SU-DHL-6 (cell line): ENCODE results near the gene BIRC2.

Source experiments
- H2AFZ ChIP-seq: fragments of 200-600 bp; sonication (generic); 2 replicates; pipeline ENCODE4 v1.6.1; 2014; ENCODE audit warnings: low read depth, mild to moderate bottlenecking, moderate library complexity, mixed read lengths, antibody characterized with exemption, low read length; ENCODE audit not compliant: severe bottlenecking
- H3F3A ChIP-seq: fragments of 200-600 bp; shearing (Covaris generic); 2 replicates; pipeline ENCODE4 v1.6.0; 2016; ENCODE audit warnings: antibody characterized with exemption, mild to moderate bottlenecking; ENCODE audit not compliant: insufficient read depth
- H3K27ac ChIP-seq: fragments of 200-600 bp; sonication (generic); 2 replicates; pipeline ENCODE4 v1.5.1; 2016; ENCODE audit warnings: low read depth, mild to moderate bottlenecking, low read length, moderate library complexity, mixed read lengths
- H3K27me3 ChIP-seq: fragments of 200-600 bp; sonication (generic), shearing (Covaris generic); 2 replicates; pipeline ENCODE4 v1.6.0; 2014; ENCODE audit warnings: mild to moderate bottlenecking, low read length
- H3K36me3 ChIP-seq: fragments of 200-600 bp; sonication (generic); 2 replicates; pipeline ENCODE4 v1.6.1; 2014; ENCODE audit warnings: mild to moderate bottlenecking, low read length, mixed read lengths
- H3K4me2 ChIP-seq: fragments of 300-600, 200-600 bp; shearing (Covaris generic), sonication (generic); 2 replicates; pipeline ENCODE4 v1.6.0; 2014; ENCODE audit warnings: low read length, low read depth, mild to moderate bottlenecking; ENCODE audit not compliant: poor library complexity, severe bottlenecking
- H3K4me3 ChIP-seq: fragments of 200-600 bp; sonication (generic); 2 replicates; pipeline ENCODE4 v1.5.1; 2014; ENCODE audit warnings: antibody characterized with exemption, low read length, mild to moderate bottlenecking, mixed read lengths; ENCODE audit not compliant: insufficient read depth, poor library complexity, severe bottlenecking
- H3K79me2 ChIP-seq: fragments of 200-600 bp; sonication (generic); 2 replicates; pipeline ENCODE4 v1.6.1; 2014; ENCODE audit warnings: mild to moderate bottlenecking, low read length, moderate library complexity; ENCODE audit not compliant: insufficient read depth
- H3K9ac ChIP-seq: fragments of 200-600 bp; sonication (generic); 2 replicates; pipeline ENCODE4 v1.7.0; 2014; ENCODE audit warnings: mild to moderate bottlenecking, low read length
- H3K9me2 ChIP-seq: fragments of 200-600 bp; sonication (generic); replicated peaks from 2 replicates; pipeline ENCODE4 v1.6.1; 2014; ENCODE audit warnings: low read length; ENCODE audit not compliant: insufficient read depth
- H3K9me3 ChIP-seq: fragments of 200-600 bp; sonication (generic); 2 replicates; pipeline ENCODE4 v1.6.1; 2014; ENCODE audit warnings: low read length, mixed read lengths; ENCODE audit not compliant: insufficient read depth
- H4K20me1 ChIP-seq: fragments of 200-600 bp; sonication (generic); 2 replicates; pipeline ENCODE4 v1.6.1; 2014; ENCODE audit warnings: low read depth, mild to moderate bottlenecking, antibody characterized with exemption, low read length, moderate library complexity, mixed read lengths
- CTCF ChIP-seq: fragments of 200-600 bp; sonication (generic); IDR thresholded peaks from one replicate; pipeline ENCODE4 v1.5.1; 2017; ENCODE audit warnings: antibody characterized with exemption, mild to moderate bottlenecking, low read length, moderate library complexity; ENCODE audit not compliant: insufficient read depth, poor library complexity, severe bottlenecking
- EZH2phosphoT487 ChIP-seq: fragments of 200-600 bp; sonication (generic), shearing (Covaris generic); conservative IDR thresholded peaks from 2 replicates; pipeline ENCODE4 v1.6.1; 2018; ENCODE audit warnings: mild to moderate bottlenecking, antibody characterized with exemption, low read length, moderate library complexity, mixed read lengths

The BIRC2 gene

DNA sequence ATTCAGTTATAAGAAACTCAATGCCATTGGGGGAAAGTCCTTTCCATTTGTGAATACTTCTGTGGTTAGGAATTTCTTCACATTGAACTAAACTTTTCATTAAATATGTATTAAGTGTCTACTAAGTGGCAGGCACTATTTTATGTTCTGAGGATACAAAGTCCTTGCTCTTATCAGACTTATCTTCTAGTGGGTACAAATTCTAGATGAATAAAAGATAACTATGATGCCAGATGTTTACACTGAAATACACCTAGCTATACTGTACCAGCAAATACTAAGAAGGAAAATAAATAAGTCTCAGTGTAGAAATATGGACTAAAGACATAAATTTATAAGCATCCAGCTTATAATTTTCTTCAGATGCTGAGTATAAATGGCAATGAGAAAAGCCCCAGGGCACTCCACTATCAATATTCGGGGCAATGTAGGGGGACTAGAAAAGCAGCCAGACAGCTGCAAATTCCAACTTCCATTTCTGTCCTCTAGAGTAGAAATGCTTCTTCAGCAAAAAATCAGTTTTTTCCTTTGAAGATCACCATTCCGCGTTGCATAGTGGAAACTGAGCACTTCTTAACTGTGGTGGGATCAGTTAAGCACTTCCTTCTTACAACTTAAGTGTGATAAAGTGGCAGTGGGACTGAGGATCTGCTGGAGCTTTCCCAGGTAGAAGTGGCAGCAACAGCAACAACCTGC is 41.5 kb upstream of the BIRC2 start:
- Histone ChIP-seq H3K9ac (peak overlapping the region; percentile 55), H3K9me3 (peaks cover 15% of the 10 kb centered on the region; the same call in 1 of the 2 replicates), H3K4me3 (peak overlapping the region; percentile 33), H3F3A (peaks cover 21% of the 10 kb centered on the region), H3K27me3 (no peaks in the 10 kb centered on the region), H3K27ac (peak overlapping the region; percentile 95), H3K36me3 (no peaks in the 10 kb centered on the region), H3K4me2 (peak overlapping the region; percentile 73), H2AFZ (peak overlapping the region; percentile 87), H3K79me2 (no peaks in the 10 kb centered on the region), H4K20me1 (no peaks in the 10 kb centered on the region), H3K9me2 (no peaks in the 10 kb centered on the region)
- TF ChIP-seq EZH2phosphoT487 (no peak), CTCF (no peak)

GRCh38 chr11:102306048-102306597 is 40.9 kb upstream of the BIRC2 start:
- H2AFZ ChIP-seq, result peak overlapping the region; percentile 87
- peak overlapping the region; percentile 55 for H3K9ac ChIP-seq
- H3K9me3 ChIP-seq, result peaks cover 15% of the 10 kb centered on the region; the same call in 1 of the 2 replicates
- peaks cover 21% of the 10 kb centered on the region for H3F3A ChIP-seq
- H3K27ac ChIP-seq, result peak overlapping the region; percentile 95
- H3K27me3 ChIP-seq, result no peaks in the 10 kb centered on the region
- H4K20me1 ChIP-seq, result no peaks in the 10 kb centered on the region
- H3K4me2 ChIP-seq, result peak overlapping the region; percentile 73
- H3K79me2 ChIP-seq, result no peaks in the 10 kb centered on the region
- peak; percentile 19 for TF ChIP-seq CTCF
- TF ChIP-seq EZH2phosphoT487, result no peak
- no peaks in the 10 kb centered on the region for H3K36me3 ChIP-seq
- H3K9me2 ChIP-seq, result no peaks in the 10 kb centered on the region
- peak overlapping the region; percentile 33 for H3K4me3 ChIP-seq

DNA sequence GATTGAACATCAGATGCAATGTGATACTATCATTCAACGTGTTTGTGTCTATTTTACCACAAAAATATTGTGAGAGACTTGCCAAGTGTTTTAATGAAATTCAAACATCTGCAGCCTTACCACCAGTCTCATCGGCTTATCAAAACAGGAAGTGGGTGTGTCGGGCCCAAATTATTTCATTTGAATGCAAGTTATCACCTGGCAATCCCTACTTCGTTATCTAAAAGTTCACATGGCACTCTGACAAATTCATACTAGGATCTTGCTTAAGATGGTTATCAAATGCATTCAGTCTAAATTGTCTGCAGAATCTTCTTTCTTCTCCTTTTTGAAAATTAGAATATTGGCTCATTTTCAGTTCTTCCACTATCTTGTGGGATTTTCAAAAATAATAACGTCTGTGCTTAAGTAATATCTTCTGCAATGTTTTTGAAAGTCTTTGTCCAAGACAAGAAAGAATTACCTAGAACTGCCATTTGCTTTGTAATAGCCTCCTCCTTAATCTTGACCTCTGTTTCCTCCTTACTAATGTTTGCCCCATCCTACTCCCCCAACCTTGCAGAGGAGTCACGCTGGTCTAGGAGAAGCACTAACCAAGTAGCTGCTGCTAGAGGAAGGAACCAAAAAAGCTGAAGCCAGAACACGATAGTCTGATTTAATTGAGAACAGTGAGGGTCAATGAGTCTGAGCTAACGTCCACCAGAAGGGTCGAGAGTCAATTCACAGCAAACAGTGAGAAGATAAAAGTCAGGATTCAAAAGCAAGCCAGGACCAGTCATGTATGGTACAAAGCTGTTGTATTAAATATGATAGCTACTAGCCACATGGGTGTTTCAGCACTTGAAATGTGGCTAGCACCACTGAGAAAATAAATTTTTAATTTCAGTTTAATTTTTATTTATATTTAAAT is 39.9 kb upstream of the BIRC2 start:
- H3K27ac ChIP-seq, result peak overlapping the region; percentile 95
- H2AFZ ChIP-seq, result peak overlapping the region; percentile 87

More for the DNA sequence above, 39.9 kb upstream of the BIRC2 start:
- Histone ChIP-seq H3K4me2 (peak overlapping the region; percentile 73), H4K20me1 (no peaks in the 10 kb centered on the region), H3K9me2 (no peaks in the 10 kb centered on the region), H3K27me3 (no peaks in the 10 kb centered on the region), H3K36me3 (no peaks in the 10 kb centered on the region), H3K79me2 (no peaks in the 10 kb centered on the region), H3K4me3 (peak overlapping the region; percentile 35), H3K9me3 (peaks cover 9% of the 10 kb centered on the region; the same call in 1 of the 2 replicates), H3K9ac (peak overlapping the region; percentile 55), H3F3A (peaks cover 21% of the 10 kb centered on the region)
- no peak for TF ChIP-seq CTCF
- TF ChIP-seq EZH2phosphoT487, result no peak
